Parathyroid adenoma (tissue), 2 donors: Measurements from ENCODE around the gene SPACA4.

Experiments
- H2AFZ ChIP-seq: fragments of 300-600 bp; sonication (generic); one replicate; pipeline ENCODE4 v1.7.0; 2017; ENCODE audit warnings: antibody characterized with exemption, mild to moderate bottlenecking
- H3K27ac ChIP-seq: fragments of 300-600 bp; sonication (generic); one replicate; pipeline ENCODE4 v1.7.0; 2017
- H3K27me3 ChIP-seq: fragments of 300-600 bp; sonication (generic); one replicate; pipeline ENCODE4 v1.7.0; 2017; ENCODE audit warnings: low read length; ENCODE audit not compliant: control insufficient read depth, insufficient read depth
- H3K36me3 ChIP-seq: fragments of 300-600 bp; sonication (generic); one replicate; pipeline ENCODE4 v1.7.0; 2017; ENCODE audit warnings: low read length; ENCODE audit not compliant: control insufficient read depth, insufficient read depth
- H3K4me1 ChIP-seq: fragments of 300-600 bp; sonication (generic); one replicate; pipeline ENCODE4 v1.7.0; 2017; ENCODE audit warnings: control low read depth
- H3K4me2 ChIP-seq: fragments of 300-600 bp; sonication (generic); one replicate; pipeline ENCODE4 v1.7.0; 2017; ENCODE audit warnings: low read length
- H3K4me3 ChIP-seq: fragments of 300-600 bp; sonication (generic); one replicate; pipeline ENCODE4 v1.7.0; 2017; ENCODE audit warnings: low read depth, low read length
- H3K79me2 ChIP-seq: fragments of 300-600 bp; sonication (generic); one replicate; pipeline ENCODE4 v1.7.0; 2017; ENCODE audit warnings: control low read depth
- H3K9ac ChIP-seq: fragments of 300-600 bp; sonication (generic); one replicate; pipeline ENCODE4 v1.7.0; 2017; ENCODE audit warnings: mild to moderate bottlenecking
- H3K9me3 ChIP-seq: fragments of 300-600 bp; sonication (generic); one replicate; pipeline ENCODE4 v1.7.0; 2017; ENCODE audit warnings: low read length; ENCODE audit not compliant: control insufficient read depth
- TF ChIP-seq, protein P1 (sequence below): fragments of 300-600 bp; sonication (generic); IDR thresholded peaks from one replicate; pipeline ENCODE4 v1.7.0; 2017; ENCODE audit warnings: antibody characterized with exemption, mild to moderate bottlenecking
- donor health status: primary hyperparathyroidism.

SPACA4 gene

DNA sequence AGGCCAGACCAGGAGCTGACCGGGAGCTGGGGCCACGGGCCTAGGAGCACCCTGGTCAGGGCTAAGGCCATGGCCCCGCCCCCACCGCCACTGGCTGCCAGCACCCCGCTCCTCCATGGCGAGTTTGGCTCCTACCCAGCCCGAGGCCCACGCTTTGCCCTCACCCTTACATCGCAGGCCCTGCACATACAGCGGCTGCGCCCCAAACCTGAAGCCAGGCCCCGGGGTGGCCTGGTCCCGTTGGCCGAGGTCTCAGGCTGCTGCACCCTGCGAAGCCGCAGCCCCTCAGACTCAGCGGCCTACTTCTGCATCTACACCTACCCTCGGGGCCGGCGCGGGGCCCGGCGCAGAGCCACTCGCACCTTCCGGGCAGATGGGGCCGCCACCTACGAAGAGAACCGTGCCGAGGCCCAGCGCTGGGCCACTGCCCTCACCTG, 19.4 kb downstream of the SPACA4 start:
- no peak overlapping the region for H3K27ac ChIP-seq
- H3K4me3 ChIP-seq, result no peak overlapping the region
- H2AFZ ChIP-seq, result no peak overlapping the region
- no peaks in the 10 kb centered on the region for H3K9me3 ChIP-seq
- no peak overlapping the region for H3K4me2 ChIP-seq
- peaks cover 15% of the 10 kb centered on the region for H3K4me1 ChIP-seq
- TF ChIP-seq, protein P1, sequence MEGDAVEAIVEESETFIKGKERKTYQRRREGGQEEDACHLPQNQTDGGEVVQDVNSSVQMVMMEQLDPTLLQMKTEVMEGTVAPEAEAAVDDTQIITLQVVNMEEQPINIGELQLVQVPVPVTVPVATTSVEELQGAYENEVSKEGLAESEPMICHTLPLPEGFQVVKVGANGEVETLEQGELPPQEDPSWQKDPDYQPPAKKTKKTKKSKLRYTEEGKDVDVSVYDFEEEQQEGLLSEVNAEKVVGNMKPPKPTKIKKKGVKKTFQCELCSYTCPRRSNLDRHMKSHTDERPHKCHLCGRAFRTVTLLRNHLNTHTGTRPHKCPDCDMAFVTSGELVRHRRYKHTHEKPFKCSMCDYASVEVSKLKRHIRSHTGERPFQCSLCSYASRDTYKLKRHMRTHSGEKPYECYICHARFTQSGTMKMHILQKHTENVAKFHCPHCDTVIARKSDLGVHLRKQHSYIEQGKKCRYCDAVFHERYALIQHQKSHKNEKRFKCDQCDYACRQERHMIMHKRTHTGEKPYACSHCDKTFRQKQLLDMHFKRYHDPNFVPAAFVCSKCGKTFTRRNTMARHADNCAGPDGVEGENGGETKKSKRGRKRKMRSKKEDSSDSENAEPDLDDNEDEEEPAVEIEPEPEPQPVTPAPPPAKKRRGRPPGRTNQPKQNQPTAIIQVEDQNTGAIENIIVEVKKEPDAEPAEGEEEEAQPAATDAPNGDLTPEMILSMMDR, result no peak
- no peak overlapping the region for H3K9ac ChIP-seq
- H3K36me3 ChIP-seq, result no peaks in the 10 kb centered on the region
- no peaks in the 10 kb centered on the region for H3K27me3 ChIP-seq
- no peaks in the 10 kb centered on the region for H3K79me2 ChIP-seq

DNA sequence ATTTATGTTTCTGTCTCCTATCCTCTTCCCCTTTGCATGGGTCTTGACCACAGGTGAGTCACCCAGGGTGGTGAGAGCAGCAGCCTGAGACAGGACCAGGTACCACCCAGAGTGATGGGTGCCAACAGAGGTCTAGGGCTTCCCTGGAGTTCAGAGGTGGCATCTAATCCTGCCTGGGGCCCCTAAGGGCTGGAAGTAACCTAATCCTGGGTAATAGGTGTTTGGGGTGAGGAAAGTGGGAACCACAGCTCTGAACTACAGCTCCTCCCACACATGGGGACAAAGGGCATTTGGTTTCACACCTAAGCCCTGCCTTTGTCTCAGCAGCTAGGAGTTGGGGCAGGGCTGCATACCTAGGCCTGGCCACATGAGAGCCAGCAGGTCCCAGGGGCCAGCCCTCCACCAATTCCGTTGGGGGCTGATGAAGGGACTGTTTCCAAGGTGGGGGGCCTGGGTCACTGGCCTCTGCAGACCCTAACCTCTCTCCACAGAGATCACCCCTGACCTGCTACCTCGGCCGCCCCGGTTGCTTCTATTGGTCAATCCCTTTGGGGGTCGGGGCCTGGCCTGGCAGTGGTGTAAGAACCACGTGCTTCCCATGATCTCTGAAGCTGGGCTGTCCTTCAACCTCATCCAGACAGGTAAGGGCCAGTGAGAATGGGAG, 20.8 kb downstream of the SPACA4 start:
- H3K79me2 ChIP-seq, result no peaks in the 10 kb centered on the region
- no peak overlapping the region for H2AFZ ChIP-seq
- no peaks in the 10 kb centered on the region for H3K36me3 ChIP-seq
- H3K9me3 ChIP-seq, result no peaks in the 10 kb centered on the region
- no peak overlapping the region for H3K27ac ChIP-seq
- TF ChIP-seq, protein P1, result no peak
- H3K4me3 ChIP-seq, result no peak overlapping the region
- H3K4me2 ChIP-seq, result no peak overlapping the region
- no peak overlapping the region for H3K9ac ChIP-seq
- no peaks in the 10 kb centered on the region for H3K27me3 ChIP-seq
- H3K4me1 ChIP-seq, result peaks cover 26% of the 10 kb centered on the region

DNA sequence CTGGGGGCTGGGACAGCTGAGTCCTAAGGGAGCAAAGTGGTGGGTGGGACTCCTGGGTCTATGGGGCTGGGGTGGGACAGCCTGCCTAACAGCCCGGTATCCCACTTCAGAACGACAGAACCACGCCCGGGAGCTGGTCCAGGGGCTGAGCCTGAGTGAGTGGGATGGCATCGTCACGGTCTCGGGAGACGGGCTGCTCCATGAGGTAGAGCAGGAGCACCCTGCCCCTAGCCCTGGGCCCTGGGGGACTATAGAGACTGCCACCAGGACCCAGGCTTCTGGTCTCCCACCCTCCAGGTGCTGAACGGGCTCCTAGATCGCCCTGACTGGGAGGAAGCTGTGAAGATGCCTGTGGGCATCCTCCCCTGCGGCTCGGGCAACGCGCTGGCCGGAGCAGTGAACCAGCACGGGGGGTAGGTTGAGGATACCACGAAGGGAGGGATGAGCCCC, 21.3 kb downstream of the SPACA4 start:
- TF ChIP-seq, protein P1, result no peak
- Histone ChIP-seq H3K27ac (no peak overlapping the region), H3K27me3 (no peaks in the 10 kb centered on the region), H3K4me3 (no peak overlapping the region), H3K4me1 (peaks cover 32% of the 10 kb centered on the region), H3K36me3 (no peaks in the 10 kb centered on the region), H2AFZ (no peak overlapping the region), H3K9ac (no peak overlapping the region), H3K79me2 (no peaks in the 10 kb centered on the region), H3K9me3 (no peaks in the 10 kb centered on the region), H3K4me2 (no peak overlapping the region)

DNA sequence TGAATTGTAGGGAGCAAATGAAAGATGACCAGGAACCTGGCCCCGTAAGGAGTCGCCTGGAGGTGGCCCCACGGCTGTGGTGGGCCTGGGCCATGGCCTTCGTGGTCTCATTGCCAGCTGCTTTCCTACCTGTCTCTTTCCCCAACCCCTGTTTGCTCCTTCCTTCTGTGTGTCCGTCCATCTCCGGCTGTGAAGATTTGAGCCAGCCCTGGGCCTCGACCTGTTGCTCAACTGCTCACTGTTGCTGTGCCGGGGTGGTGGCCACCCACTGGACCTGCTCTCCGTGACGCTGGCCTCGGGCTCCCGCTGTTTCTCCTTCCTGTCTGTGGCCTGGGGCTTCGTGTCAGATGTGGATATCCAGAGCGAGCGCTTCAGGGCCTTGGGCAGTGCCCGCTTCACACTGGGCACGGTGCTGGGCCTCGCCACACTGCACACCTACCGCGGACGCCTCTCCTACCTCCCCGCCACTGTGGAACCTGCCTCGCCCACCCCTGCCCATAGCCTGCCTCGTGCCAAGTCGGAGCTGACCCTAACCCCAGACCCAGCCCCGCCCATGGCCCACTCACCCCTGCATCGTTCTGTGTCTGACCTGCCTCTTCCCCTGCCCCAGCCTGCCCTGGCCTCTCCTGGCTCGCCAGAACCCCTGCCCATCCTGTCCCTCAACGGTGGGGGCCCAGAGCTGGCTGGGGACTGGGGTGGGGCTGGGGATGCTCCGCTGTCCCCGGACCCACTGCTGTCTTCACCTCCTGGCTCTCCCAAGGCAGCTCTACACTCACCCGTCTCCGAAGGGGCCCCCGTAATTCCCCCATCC, 22.1 kb downstream of the SPACA4 start:
- Histone ChIP-seq H3K36me3 (no peaks in the 10 kb centered on the region), H3K4me2 (no peak overlapping the region), H3K27ac (no peak overlapping the region), H3K27me3 (no peaks in the 10 kb centered on the region), H3K4me3 (no peak overlapping the region), H3K79me2 (no peaks in the 10 kb centered on the region), H3K4me1 (peaks cover 34% of the 10 kb centered on the region), H3K9ac (no peak overlapping the region), H3K9me3 (no peaks in the 10 kb centered on the region), H2AFZ (no peak overlapping the region)
- TF ChIP-seq, protein P1, result no peak
